GM12892 (cell line): ENCODE measurements around the gene SYCN.

Source experiments
- POLR2A ChIP-seq: IDR thresholded peaks from 2 replicates; pipeline ENCODE4 v1.6.1; 2011; ENCODE audit warnings: low read depth, low read length, control low read depth
- POLR2AphosphoS5 ChIP-seq: IDR thresholded peaks from 2 replicates; pipeline ENCODE4 v1.6.1; 2011; ENCODE audit warnings: low read depth, low read length, control low read depth
- TAF1 ChIP-seq: IDR thresholded peaks from 2 replicates; pipeline ENCODE4 v1.6.1; 2011; ENCODE audit warnings: low read depth, mild to moderate bottlenecking, control low read depth, low read length, borderline replicate concordance

DNA sequence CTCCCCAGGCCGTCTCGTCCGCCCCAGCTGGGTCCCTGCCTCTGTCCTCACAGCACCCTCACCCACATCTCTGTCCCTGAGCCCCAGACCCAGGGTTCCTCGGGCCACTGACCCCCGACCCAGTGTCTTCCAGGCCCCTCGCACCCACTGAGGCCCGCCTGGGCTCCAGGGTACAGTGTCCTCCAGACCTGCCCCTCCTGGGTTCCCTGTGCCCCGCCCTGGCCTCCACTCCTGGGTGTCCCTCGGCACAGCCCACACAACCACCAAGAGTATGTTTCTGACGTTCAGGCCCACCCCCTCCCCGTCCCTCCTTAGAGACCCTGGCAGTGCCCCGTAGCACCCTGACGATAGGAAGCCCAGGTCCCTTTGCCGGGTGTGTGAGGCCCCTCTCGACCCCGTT lies 29.9 kb downstream of the SYCN start:
- TF ChIP-seq POLR2AphosphoS5 (no peak), POLR2A (no peak), TAF1 (no peak)
